Activated CD4-positive, alpha-beta T cell treated with anti-CD3 and anti-CD28 coated beads, Interleukin-2, Interleukin-6, amounts not matched to agents 100 ng/mL and 50 ng/mL, durations not matched to agents 16 hours and 8 hours (primary cell): ENCODE data around the gene TBX2.

Experiments used
- DNase-seq: peaks from one replicate; pipeline ENCODE4 v3.0.0-alpha.2; 2020

Gene TBX2

GRCh38 chr17:61388561-61389356, 10.9 kb upstream of the TBX2 start:
- DNase-seq, result no peak

- peak; percentile 64 for DNase-seq
Measured at GRCh38 chr17:61389670-61390478, 9.8 kb upstream of the TBX2 start.

GRCh38 chr17:61390479-61390791, 9.2 kb upstream of the TBX2 start:
- no peak for DNase-seq

GRCh38 chr17:61391595-61392291, 7.9 kb upstream of the TBX2 start:
- no peak for DNase-seq

- no peak for DNase-seq
Measured at GRCh38 chr17:61392679-61393078, 7.0 kb upstream of the TBX2 start.

- DNase-seq, result peak; percentile 33
Measured at GRCh38 chr17:61393550-61393903, 6.1 kb upstream of the TBX2 start.

GRCh38 chr17:61393904-61394629, 5.6 kb upstream of the TBX2 start:
- DNase-seq, result no peak

GRCh38 chr17:61394630-61395408, 4.8 kb upstream of the TBX2 start:
- no peak for DNase-seq

- DNase-seq, result no peak
Measured at GRCh38 chr17:61395409-61395982, 4.1 kb upstream of the TBX2 start.

GRCh38 chr17:61395983-61396585, 3.6 kb upstream of the TBX2 start:
- DNase-seq, result no peak

- no peak for DNase-seq
Measured at GRCh38 chr17:61396586-61397085, 3.0 kb upstream of the TBX2 start.

- no peak for DNase-seq
Measured at GRCh38 chr17:61397086-61397842, 2.4 kb upstream of the TBX2 start.

- no peak for DNase-seq
Measured at GRCh38 chr17:61398721-61399130, 917 bp upstream of the TBX2 start.

- DNase-seq, result no peak
Measured at GRCh38 chr17:61400066-61400716, 548 bp downstream of the TBX2 start.

- DNase-seq, result no peak
Measured at GRCh38 chr17:61400717-61401388, 1.2 kb downstream of the TBX2 start.

- no peak for DNase-seq
Measured at GRCh38 chr17:61401389-61402072, 1.9 kb downstream of the TBX2 start.

GRCh38 chr17:61402073-61402541, 2.5 kb downstream of the TBX2 start:
- no peak for DNase-seq

- no peak for DNase-seq
Measured at GRCh38 chr17:61402978-61403800, 3.5 kb downstream of the TBX2 start.
